Inferior parietal cortex (tissue), 1 donor: ENCODE measurements around the gene RSPO3.

ENCODE experiments used
- DNase-seq: peaks from one replicate; pipeline ENCODE4 v3.0.0-alpha.2; 2016; ENCODE audit errors: extremely low spot score

The RSPO3 gene

GRCh38 chr6:127111526-127111925, 6.9 kb upstream of the RSPO3 start:
- DNase-seq, result no peak

- no peak for DNase-seq
Measured at GRCh38 chr6:127114214-127114760, 4.2 kb upstream of the RSPO3 start.

DNA sequence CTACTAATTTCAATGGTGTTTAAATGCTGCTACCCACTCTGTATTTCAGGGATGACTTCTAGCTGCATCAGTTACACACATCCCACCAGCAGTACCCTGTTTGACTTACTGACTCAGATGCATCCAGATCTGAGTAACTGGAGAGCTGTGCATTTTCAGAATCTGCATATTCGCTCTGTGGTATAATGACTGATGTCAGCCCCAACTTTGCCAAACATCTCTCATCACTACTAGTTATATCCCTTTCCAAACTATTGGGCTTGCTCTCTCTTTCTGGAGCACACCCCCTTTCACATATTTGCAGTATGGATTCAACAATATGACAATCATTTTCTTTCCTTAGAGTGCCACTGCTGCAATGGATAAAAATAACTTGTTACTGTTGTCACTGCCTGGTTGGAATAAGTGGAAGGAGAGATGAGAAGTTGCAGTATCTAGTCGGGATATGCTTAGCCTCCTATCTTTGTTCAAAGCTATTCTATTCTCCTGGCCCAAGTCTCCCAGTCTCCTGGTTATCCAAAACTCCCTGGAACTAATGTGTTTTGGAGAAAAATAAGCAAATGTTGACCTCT, 3.3 kb upstream of the RSPO3 start:
- DNase-seq, result no peak

DNA sequence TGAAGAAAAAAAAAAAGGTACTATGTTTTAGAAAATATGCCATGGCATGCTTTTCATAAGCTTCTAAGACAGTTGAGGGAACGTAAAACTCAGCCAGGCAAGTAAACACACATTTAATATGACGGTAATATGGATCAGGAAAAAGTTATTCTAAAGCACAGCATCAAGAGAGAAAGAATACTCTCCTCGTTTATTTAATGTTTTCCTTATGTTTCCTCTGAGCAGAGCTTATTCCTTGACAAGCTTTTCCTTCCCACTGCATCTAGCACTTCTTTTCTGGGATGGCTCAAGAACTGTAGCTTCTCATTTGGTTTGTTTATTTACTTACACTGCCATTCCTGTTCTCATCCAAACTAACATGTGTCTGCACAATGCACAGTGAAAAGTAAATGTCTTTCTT, 2.7 kb upstream of the RSPO3 start:
- DNase-seq, result no peak

- DNase-seq, result no peak
Measured at GRCh38 chr6:127117979-127118297, 533 bp upstream of the RSPO3 start.

- no peak for DNase-seq
Measured at GRCh38 chr6:127119102-127120022, 891 bp downstream of the RSPO3 start.

DNA sequence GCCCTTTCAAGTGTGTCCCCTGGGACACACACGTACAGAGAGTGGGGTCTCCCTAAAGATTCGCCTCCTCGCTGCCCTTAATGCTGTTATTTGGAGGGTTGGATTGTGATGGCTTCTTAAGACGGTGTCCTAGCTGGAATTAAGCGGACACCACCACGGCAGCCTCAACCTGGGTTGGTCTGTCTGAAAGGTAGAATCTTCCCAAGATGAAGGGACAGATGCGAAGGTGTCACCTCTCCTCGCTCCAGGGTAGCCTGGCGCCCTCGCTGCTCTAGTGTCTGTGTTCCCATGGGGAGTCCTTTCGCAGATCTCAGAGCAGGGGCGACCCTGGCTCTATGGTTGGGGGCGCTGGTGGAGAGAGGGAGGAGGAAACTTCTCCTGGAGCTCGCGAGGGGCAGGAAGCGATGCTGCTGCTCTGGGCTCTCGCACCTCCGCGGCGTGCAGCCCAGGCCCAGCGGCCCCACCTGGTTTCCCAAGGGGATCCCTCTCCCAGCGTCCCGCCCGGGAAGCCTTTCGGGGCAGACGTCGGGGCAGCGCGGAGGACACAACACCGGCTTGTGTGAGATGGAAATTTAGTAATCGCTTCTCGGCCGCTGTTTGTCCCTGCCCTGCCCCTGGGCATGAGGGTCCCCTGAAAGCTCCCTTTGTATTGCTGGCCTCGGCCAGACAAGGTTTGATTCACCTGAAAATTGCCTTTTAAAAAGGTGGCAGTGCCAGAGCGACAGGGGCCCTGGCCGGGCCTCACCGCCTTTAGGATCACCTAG, 1.7 kb downstream of the RSPO3 start:
- DNase-seq, result no peak

GRCh38 chr6:127120787-127121636, 2.5 kb downstream of the RSPO3 start:
- peak; percentile 80 for DNase-seq

DNA sequence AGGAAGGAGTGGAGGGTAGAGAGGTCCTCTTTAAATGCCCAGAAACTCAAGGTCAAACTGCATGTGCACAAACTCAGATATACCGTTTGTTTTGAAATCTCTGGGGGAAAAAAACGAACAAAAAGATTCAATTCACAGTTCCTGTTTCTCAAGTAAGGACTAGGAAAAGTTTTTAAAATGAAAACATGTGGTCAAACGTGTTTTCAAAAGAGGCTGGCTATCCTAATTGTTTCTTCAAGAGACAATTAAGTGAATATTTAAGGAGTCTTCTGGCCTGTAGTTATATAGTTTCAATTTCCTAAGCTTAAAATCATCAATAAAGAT, 3.1 kb downstream of the RSPO3 start:
- DNase-seq, result no peak

GRCh38 chr6:127124172-127124571, 5.7 kb downstream of the RSPO3 start:
- no peak for DNase-seq

DNA sequence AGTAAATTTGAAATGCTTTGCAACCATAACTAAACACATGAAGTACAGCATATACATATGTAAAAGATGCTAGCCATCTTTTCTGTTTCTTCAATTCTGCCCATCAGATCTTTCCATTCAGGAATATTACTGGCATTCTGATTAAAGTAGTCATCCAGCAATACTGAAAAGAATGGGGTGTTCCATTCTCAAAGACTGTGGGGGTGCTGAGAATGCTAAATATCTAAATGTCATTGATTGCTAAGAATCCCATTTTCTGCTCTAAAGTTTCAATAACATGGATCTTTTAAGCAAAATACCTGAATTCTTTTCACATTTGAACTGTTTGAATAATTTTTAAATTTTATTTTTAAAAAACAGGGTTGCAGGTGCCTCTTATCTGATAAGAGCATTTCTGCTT, 6.2 kb downstream of the RSPO3 start:
- DNase-seq, result no peak

GRCh38 chr6:127128066-127128465, 9.6 kb downstream of the RSPO3 start:
- DNase-seq, result no peak

DNA sequence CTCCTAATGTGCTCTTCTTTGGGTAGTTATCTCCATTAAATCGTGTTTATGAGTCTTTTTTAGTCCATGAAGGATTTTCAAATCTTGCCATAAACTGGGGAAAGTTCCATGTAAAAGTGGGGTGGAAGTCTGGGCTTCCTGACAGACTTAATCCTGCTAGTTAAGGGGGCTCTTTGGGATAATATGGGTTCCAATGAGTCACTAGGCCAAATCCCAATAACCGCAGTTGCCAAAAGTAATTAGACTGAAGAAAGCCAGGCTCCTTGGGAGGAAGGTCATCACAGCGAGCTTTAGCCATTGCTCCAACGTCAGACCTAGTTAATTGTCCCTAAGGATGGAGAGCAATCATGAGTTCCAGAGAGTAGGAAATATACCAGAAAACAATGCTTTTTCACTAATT, 10.8 kb downstream of the RSPO3 start:
- no peak for DNase-seq

GRCh38 chr6:127131275-127131674, 12.8 kb downstream of the RSPO3 start:
- no peak for DNase-seq

GRCh38 chr6:127131772-127132376, 13.4 kb downstream of the RSPO3 start:
- no peak for DNase-seq

- no peak for DNase-seq
Measured at GRCh38 chr6:127134136-127134535, 15.7 kb downstream of the RSPO3 start.

GRCh38 chr6:127136786-127137185, 18.3 kb downstream of the RSPO3 start:
- DNase-seq, result no peak

DNA sequence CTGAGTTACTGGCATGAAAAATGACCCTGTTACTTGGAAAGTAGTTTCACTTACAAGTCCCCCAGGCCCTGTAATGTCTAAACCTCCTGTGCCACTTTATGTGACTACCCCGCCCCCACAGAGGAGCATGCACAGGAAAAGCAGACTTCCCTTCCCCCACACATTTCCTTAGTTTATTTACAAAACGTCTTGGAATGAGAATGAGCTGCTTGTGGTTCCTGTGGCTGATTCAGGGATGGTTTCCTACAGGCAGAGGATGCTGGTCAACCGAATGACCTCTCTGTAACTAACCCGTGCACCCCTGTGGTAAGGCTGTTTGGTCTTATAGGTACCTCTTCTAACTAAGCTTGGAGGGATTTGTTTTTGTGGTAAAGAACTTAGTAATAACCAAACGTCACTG, 28.5 kb downstream of the RSPO3 start:
- no peak for DNase-seq

GRCh38 chr6:127147534-127147933, 29.1 kb downstream of the RSPO3 start:
- DNase-seq, result no peak

- DNase-seq, result no peak
Measured at GRCh38 chr6:127148511-127148910, 30.0 kb downstream of the RSPO3 start.

DNA sequence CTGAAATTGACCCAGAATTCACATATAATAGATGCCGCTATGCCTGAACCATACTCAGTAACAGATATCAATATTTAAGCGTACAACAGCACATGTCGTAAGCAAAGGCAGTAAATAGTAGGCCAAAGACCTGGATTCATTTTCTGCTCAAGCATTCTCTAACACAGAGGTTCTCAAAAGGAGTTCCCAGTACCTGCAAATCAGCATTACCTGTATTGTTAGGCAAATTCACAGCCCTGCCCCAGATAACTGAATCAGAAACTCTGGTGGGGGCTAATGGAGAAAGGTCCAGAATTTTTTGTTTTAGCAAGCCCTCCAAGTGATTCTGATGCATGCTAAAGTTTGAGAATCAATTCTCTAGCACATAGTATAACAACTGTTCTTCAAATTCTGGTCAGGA, 36.0 kb downstream of the RSPO3 start:
- DNase-seq, result no peak
